HG03025 (cell line): ENCODE measurements around the gene ACOT11.
"Not testable (repeated sequence)": the region's sequence is repeated elsewhere in the genome, so short reads cannot be mapped to it uniquely, and the experiment has no call there.

Source experiments
- ATAC-seq: cut with Tn5 transposase; IDR thresholded peaks from one replicate; pipeline ENCODE4 v1.9.1; 2021; ENCODE audit warnings: mild to moderate bottlenecking, moderate library complexity; ENCODE audit not compliant: unreplicated experiment, low FRiP score

Gene ACOT11

DNA sequence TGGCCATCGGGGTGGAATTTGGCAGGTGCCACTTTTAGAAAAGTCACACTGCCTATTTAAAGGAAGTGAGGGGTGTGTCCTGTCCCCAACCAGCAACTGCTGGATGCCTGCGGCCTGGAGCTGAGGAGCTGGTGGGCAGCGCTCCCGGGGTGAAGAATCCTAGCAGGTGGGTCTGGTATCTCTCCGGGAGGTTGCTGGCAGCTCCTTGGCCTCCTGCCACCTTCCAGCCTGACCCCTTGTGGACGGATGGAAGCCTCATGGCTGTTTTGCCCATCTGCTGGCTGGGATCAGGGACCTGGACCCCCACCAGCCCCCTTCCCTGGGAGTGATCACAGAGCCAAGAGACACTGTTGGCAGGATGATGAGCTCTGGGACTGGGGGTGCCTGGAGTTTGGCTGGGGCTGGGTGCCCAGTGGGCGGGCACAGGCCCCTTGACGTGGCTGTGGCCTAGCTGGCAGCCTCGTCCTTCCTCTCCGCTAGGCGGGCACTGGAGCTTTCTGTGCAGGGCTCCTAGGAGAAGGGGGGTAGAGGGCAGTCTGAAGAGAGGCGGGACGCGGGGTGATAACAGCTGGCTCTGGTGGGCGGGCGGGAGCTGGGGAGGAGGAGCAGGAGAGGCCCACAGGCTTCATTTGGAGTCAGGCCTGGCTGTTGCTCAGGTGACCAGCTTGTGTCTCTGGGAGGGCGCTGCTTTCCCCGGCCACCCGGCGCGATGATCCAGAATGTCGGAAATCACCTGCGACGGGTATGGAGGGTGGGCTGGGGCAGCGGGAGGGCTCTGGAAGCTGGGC is at the start of gene ACOT11:
TSS of gene ACOT11 (plus strand) at position 628 of the 788 bp plus-strand sequence. CDS start at position 710, 82 bp downstream.
- ATAC-seq, result no peak

DNA sequence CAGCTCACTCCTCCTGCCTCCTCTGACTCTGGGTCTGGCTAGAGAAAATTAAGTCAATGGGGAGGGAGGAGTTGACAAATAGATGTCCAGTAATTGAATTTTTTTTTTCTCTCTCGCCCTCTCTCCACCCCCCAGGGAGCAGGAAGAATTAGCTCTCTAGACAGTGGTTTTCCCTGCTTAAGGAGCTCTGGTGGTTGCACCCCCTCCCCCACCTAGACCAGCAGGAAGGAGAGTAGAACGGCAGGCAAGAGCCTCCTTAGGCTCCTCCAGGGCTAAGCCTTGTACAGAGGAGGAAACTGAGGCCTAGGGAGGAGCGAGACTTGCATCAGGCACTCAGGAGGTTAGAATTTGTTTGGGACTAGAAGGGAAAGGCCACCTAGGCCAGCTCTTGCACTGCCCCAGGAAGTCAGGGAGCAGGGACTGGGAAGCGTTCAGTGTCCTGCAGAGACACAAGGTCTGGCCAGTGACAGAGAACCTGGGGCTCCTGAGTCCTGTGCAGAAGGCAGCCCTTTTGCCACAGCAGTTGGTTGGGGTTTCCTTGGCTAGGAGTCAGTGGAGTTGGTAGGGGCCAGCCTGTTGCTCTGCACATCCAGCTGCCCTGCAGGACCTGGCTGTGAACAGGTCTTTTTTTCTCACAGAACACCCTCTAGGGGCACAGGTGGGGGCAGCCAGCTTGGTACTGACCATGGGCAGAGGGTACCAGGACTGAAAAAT is 49.5 kb upstream of the ACOT11 start:
- no peak for ATAC-seq

DNA sequence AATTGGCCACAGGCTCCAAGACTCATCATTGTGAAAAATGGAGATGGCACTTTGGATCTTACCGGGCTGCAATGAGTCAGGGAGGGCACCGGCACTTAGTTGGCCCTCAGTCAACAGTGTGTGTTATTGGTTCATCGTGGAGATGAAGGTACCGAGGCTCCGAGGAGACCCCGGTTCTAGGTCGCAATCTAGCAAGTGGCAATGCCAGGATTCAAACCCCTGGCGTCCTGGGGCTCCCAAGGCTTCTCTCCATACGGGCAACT is 49.0 kb upstream of the ACOT11 start:
- no peak for ATAC-seq

DNA sequence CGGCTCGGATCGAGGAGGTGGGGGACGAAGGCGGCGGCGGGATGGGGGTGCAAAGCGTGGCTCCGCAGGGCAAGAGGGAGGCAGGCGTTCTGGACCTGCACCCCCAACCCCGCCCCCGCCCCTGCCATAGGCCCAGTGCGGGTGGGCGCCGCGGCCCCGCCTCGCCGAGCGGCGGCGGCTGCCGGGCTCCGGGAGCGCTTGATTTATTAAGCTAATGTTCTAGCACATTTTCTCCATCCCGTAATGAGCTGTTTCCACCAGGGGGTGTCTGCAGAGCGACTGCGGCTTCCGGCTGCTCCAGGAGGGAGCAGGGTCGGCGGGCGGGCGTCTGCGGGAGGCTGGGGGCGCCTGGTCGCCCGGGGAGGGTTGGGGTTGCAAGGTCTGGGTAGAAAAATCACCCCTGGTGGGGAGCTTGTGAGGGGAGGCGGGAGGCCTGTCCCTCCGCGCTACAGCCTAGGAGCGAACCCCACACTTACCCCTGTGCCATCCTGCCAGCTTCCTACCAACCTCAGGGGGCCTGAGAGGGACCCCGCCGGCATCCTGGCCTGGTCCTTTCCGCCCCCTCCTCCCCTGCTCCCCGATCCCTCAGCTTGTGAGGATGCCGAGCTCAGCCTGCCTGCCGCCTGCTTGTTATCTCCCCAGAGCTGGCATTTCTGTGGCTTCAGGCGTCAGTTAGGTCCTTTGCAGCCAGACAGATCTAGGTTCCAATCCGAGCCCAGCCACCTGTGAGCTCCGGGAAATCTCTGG is 48.5 kb upstream of the ACOT11 start:
- no peak for ATAC-seq

DNA sequence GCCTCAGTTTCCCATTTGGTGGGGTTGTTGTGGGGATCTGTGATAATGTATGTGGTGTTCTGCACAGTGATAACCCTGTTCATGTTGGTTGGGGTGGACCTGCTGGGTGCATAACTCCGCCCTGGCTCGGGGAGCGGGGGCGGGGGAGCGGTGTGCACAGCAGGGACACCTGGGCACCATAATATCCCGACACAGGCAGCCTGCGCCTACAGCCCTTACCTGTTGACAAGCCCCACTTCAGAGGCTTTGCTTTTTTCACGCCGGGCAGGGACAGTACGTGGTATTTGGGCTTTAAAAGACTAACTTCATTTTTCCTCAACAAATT is 48.0 kb upstream of the ACOT11 start:
- no peak for ATAC-seq

DNA sequence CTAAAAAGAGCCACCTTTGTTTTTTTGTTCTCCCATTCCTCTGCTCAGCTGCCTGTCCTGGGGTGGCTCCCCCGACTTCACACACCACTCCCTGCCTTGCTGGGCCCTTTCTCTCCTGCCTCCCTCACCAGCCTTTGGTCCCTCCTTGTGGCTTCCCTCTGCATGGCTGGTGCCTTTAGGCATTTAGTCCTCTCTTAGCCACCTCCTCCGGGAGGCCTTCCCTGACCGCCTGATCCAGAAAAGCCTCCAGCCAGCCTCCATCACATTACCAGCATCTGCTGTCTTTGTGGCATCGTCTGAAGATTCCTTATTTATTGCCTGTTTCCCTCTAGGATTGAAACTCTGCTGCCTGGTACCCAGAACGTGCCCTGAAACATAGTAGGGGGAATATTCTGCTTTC is 46.2 kb upstream of the ACOT11 start:
- no peak for ATAC-seq

DNA sequence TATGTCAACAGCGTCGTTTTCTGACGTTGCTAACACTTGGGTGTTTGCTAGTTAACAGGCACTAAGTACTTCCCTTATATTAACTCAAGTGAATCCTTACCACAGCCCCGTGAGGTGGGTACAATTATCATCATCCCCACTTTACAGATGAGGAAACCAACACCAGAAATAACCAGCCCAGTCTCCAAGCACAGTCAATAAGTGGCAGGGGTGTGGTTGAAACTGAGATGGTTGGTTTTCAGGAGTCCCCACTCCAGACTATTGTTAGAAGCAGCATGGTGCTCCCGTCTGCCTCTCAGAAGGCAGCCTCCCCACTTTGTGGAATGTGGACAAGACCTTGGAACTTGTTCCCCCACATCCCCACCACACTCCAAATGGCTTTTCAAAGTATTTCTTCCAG is 45.7 kb upstream of the ACOT11 start:
- no peak for ATAC-seq

DNA sequence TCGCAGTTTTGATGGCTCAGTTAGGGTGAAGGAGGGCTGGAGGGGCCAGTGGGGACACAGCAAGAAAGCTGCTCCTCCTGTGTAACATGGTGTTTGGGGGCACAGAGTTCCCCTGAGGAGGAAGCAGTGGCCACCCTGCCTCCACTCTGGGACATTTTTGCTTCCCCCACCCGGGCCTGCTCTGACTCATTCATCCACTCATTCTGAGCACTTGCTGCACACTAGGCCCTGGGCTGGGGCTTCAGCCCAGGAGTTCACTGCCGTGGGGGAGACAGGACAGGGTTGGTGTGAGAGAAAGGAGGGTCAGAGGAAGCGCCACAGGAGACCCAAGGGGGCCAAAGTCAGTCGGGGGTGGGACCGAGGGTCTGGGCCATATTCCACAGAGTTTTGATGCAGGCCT is 41.4 kb upstream of the ACOT11 start:
- no peak for ATAC-seq

DNA sequence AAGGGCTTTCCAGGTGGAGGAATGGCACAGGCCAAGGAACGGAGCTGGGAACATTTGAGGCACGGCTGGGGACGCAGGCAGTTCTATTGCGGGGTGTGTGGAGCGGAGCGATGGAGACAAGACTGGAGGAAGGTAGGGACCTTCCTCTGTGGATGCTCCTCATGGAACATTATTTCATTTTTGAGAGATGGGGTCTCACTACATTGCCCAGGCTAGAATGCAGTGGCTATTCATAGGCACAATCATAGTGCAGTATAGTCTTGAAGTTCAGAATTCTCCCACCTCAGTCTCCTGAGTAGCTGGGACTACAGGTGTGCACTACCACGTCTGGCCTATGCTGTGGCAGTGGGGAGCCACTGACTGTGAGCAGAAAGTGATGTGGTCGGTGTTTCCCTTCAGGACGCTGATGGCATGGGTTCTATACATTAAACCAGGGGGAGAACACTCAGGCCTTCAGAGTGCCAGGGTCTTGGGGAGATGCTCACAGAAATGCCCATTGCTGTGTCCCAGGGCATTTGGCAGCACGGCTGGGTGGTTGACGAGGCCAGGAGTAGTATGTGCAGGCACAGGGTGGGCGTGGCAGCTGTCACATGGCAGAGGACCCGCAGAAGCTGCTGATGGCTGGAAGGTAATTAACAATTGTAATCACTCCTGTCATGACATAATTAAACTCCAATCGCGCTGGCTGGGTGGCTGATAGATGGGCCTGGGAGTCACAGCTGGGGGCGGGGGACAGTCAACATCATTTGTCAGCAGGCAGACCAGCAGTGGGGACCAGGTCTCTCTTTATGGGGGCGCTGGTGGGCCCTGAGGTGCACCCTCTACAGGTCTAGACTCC is 40.8 kb upstream of the ACOT11 start:
- no peak for ATAC-seq

DNA sequence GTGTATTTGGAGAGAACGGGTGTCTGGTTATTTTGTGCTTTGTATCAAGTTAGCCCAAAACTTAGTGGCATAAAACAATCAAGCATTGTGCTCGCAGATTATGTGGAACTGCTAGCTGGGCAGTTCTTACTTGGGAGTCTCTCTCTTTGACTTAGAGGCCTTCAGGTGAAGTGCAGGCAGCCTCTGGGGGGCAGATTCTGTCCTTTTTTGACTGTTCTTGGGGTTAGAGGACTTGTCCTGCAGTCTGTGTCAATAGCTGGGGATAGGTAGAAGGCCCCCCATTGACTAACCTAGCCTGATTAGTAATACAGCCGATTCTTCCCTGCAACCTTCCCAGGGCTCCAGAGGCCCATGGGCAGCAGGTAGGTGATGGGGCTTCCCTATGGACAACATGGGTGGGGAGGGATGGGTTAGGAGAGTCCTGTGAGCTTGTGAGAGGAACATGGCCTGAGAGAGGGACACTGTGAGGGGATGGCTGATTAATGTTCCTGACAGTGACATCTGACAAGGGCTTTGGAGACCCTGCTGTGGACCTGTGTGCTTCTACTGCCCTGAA is 37.2 kb upstream of the ACOT11 start:
- no peak for ATAC-seq

DNA sequence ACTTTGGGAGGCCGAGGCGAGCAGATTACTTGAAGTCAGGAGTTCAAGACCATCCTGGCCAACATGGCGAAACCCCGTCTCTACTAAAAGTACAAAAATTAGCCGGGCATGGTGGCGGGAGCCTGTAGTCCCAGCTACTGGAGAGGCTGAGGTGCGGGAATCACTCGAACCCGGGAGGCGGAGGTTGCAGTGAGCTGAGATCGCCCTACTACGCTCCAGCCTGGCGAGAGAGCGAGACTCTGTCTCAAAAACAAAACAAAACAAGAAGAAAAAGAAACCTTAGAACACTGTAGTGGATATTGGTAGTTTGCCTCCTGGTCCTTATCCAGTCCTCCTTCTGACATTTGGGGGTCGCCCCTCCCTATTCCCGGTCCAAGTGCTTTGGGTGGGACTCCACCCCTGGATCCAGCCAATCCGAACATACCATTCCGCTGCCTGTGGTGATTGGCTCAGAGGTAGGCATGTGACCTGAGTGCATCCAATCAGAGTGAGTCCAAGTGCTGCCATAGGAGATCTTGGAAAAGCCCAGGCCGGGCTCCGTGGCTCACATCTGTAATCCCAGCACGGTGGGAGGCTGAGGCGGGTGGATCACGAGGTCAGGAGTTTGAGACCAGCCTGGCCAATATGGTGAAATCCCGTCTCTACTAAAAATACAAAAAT is 34.0 kb upstream of the ACOT11 start:
- ATAC-seq, result not testable (repeated sequence)

DNA sequence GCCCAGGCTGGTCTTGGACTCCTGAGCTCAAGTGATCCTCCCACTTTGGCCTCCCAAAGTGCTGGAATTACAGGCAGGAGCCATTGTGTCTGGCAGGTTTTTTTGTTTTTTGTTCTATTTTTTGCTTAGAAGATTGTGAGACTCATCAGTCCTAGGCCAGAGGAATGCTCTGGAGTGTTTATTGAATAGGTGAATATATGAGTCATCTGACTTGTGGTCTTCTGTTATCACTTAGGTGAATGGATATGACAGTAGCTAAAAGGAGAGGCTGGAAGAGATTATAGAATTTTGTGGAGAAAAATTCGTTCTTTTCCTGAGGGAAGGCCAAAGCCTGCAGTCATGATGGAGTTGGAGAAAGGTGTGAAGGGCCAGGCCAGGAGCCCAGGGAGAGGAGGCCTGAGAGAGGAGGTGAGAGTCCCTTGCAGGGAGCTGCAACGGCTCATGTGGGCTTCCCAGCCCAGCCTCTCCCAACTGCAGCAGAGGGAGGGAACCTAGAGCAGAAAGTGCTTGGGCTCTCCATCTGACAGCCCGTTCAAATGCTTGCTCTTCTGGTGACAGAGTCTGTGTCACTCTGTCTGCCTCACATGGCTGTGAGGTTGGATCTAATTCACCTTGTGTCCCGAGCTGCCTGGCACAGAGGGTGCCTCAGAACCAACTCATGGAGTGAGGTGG is 31.6 kb upstream of the ACOT11 start:
- no peak for ATAC-seq

DNA sequence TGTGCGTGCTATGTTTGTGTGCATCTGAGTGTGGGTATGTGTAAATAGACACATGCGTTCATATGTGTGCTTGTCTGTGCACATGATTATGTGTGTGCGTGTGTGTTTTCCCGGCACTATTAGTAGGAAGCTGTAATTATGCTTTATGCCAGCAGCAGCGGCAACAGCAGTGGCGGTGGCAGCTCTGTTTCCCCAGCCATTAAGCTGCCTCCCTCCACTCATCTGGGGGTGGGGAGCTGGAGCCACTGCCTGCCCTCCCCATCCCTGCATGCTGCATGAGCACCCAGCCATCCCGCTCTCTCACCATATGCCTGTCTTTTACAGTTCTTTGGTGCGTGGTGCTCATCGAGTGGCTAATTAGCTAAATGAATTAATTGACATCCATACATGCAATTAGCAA is 30.5 kb upstream of the ACOT11 start:
- ATAC-seq, result no peak

DNA sequence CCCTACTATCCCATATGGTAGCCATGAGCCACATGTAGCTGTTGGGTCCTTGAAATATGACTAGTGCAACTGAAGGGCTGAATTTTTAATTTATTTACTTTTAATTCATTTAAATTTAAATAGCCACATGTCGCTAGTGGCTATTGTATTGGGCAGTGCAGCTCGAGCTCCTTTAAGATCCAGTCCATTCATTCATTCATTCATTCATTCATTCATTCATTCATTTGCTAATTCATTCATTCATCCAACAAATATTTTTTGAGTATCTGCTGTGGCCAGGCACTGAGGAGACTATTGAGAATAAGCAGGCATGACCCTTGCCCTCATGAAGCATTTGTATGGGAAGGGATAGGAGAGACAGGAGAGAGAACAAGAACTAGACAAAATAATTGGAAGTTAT is 29.5 kb upstream of the ACOT11 start:
- no peak for ATAC-seq

DNA sequence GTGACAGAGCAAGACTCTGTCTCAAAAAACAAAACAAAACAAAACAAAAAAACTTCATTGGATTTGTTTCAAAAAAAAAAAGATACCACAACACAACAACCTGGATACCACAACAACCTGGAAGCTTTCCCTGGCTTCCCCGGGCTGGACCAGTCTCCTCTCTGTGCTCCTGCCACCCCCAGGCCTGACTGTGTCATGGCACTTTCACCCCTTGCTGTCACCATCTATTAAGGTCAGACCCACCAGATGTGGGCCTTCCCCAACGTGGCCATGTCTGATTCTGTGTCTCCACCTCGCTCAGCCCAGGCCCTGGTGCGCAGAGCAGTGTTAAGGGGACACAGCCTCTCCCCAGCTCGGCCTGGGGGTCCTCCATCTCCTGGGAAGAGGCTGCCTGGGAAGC is 28.3 kb upstream of the ACOT11 start:
- no peak for ATAC-seq

DNA sequence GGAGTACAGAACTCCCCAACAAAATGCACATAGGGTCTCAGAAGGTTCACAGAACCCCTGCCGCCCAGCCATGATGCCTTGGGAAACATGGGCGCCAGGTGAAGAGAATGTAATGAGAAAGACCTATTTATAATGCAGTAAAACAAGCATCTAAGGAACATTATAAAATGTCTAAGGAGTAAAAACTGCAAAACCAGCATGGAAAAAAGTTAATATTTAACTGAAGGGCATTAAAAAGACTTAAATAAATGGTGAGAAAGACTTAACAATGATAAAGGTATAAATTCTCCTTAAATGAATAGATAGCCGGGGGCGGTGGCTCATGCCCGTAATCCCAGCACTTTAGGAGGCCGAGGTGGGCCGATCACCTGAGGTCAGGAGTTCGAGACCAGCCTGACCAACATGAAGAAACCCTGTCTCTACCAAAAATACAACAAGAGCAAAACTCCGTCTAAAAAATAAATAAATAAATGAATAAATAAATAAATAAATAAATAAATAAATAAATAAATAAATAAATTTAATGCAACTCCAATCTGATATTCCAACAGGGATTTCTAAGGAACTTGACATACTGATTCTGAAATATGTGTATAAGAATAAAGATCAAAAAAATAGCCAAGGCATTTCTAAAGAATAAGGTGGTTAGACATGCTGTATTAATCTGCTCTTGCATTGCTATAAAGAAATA is 27.3 kb upstream of the ACOT11 start:
- no peak for ATAC-seq

DNA sequence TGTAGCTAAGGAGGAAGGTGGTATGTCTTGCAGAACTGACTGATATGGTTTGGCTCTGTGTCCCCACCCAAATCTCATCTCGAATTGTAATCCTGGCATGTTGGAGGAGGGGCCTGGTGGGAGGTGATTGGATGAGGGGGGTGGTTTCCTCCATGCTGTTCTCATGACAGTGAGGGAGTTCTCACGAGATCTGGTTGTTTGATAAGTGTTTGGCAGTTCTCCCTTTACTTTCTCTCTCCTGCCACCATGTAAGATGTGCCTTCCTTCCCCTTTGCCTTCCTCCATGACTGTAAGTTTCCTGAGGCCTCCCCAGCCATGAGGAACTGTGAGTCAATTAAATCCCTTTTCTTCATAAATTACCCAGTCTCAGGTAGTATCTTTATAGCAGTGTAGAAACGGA is 21.5 kb upstream of the ACOT11 start:
- ATAC-seq, result not testable (repeated sequence)

DNA sequence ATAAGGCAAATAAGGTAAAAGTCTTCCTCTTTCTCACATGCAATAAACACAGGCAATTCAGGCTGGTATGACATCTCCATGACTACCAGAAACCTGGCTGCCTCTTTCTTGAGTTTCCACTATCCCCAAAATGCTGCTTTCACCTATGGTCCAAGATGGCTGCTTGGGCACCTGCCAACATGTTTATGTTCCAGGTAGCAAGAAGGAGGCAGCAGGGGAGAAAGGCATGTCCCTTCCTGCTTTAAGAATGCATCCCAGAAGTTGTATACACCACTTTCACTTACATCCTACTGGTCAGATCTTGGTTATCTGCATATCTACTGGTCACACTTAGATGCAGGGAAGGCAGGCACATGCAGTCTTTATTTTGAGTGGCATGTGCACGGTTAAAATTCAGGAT is 19.4 kb upstream of the ACOT11 start:
- no peak for ATAC-seq

DNA sequence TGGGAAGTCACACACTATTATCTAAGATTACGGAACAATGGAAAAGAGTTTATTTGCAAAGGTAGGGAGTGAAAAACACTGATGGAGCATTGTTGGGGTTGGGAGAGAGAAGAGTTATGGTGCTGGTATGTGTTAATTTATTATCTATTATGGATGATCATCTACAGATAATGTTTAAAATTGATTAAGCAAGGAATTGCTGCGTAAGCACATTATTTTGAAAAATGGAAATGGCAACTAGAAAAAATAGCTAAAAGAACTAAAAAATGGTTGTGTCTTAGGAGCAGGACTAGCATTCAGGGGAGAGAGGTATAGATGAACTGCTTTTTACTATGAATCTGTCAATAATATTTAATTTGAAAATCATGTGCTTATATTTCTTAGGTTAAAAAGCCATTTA is 16.0 kb upstream of the ACOT11 start:
- ATAC-seq, result no peak
